Subcutaneous abdominal adipose tissue (tissue), 5 donors: Measurements from ENCODE around the gene CFI.

Experiments
- H3K27ac ChIP-seq: one replicate; pipeline ENCODE4 v1.7.0; 2013; ENCODE audit warnings: low read depth, mild to moderate bottlenecking, inconsistent platforms, low read length, moderate library complexity
- H3K27me3 ChIP-seq, 5 donors: one replicate each; pipeline ENCODE4 v1.7.0; 2013; ENCODE audit warnings: low read length in 5 of 5, inconsistent platforms in 1 of 5; ENCODE audit not compliant: control insufficient read depth in 5 of 5, insufficient read depth in 4 of 5
- H3K36me3 ChIP-seq, 5 donors: one replicate each; pipeline ENCODE4 v1.7.0; 2013; ENCODE audit warnings: low read length in 5 of 5; ENCODE audit not compliant: control insufficient read depth in 5 of 5, insufficient read depth in 5 of 5
- H3K4me1 ChIP-seq, 5 donors: one replicate each; pipeline ENCODE4 v1.7.0; 2013; ENCODE audit warnings: low read length in 5 of 5, mild to moderate bottlenecking in 3 of 5, moderate library complexity in 1 of 5; ENCODE audit not compliant: control insufficient read depth in 5 of 5, insufficient read depth in 5 of 5
- H3K4me3 ChIP-seq, 5 donors: one replicate each; pipeline ENCODE4 v1.7.0; 2013; ENCODE audit warnings: low read length in 5 of 5, low read depth in 1 of 5
- H3K9ac ChIP-seq, 5 donors: one replicate each; pipeline ENCODE4 v1.7.0; 2013; ENCODE audit warnings: low read length in 5 of 5, mild to moderate bottlenecking in 4 of 5, moderate library complexity in 3 of 5
- H3K9me3 ChIP-seq, 5 donors: one replicate each; pipeline ENCODE4 v1.7.0; 2013; ENCODE audit warnings: low read length in 5 of 5; ENCODE audit not compliant: control insufficient read depth in 5 of 5
- donor health status: healthy.
- donor health status: healthy.
- donor health status: healthy.
- donor health status: healthy.
- donor health status: healthy.

CFI gene

DNA sequence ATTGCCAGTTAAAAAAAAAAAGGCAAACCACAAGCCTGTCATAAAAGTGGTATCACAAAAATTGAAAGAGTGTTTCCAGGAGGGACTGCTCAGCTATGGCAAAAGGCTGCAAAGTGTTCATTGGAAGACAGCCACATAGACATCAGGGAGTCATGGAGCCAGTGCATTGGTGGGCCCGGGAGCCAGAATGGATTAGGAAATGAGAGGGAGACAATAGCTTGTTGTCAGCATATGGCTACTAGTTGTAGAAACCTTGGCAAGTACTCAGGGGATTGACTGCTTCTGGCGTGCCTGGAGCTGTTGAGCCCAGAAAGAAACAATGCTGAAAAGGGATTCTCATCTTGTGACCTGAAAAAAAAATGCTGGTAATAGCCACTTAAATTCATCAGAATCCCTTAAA is 18.8 kb upstream of the CFI start:
- Histone ChIP-seq H3K27me3 (no peaks in the 10 kb centered on the region), H3K9me3 (no peaks in the 10 kb centered on the region), H3K4me1 (peaks cover 0 to 16% (median 13%) of the 10 kb centered on the region in 5 donors), H3K36me3 (peaks cover 24 to 45% (median 29%) of the 10 kb centered on the region in 5 donors), H3K9ac (peak overlapping the region in 1 of 5 donors; percentile 17), H3K4me3 (no peak overlapping the region), H3K27ac (no peak overlapping the region)

DNA sequence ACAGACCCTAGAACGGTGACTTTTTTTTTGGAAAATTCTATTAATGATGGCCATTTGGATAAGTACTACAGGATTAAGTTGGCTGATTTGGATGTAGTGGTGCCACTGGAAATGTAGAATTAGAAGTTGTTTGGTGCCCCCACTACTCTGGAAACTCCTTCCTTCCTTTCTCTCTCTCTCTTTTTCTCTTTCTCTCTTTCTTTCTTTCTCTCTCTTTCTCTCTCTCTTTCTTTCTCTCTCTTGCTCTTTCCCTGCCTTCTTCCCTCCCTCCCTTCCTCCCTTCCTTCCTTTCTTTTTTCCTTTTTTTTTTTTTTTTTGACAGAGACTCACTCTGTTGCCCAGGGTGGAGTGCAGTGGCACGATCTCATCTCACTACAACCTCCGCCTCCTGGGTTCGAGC is 16.5 kb upstream of the CFI start:
- peaks cover 11 to 32% (median 21%) of the 10 kb centered on the region in 5 donors for H3K36me3 ChIP-seq
- H3K4me1 ChIP-seq = peaks cover 0 to 23% (median 19%) of the 10 kb centered on the region in 5 donors
- H3K9me3 ChIP-seq = no peaks in the 10 kb centered on the region
- H3K27ac ChIP-seq = no peak overlapping the region
- H3K27me3 ChIP-seq = no peaks in the 10 kb centered on the region
- no peak overlapping the region for H3K4me3 ChIP-seq
- H3K9ac ChIP-seq = no peak overlapping the region

DNA sequence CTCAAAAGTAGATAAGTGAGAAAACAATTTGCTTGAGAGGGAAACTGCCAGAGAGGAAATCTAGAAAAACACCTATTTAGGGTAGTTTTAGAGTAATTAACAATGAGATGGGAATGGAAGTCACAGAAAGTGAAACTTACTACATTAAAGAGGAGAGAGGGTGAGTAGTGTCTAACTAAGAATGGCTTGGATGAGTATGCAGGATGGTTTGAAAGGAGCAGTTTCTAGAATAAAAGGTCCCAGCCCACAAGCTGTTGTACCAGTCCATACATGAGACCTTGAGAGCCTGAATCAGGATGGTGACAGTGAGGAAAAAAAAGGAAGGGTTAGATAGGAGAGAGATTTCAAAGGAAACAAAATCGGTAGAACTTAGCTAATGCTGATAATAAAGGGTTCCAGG is 15.1 kb upstream of the CFI start:
- H3K4me1 ChIP-seq = peaks cover 0 to 23% (median 19%) of the 10 kb centered on the region in 5 donors
- H3K4me3 ChIP-seq = peak overlapping the region in 1 of 5 donors; percentile 97
- no peaks in the 10 kb centered on the region for H3K9me3 ChIP-seq
- no peak overlapping the region for H3K27ac ChIP-seq
- H3K27me3 ChIP-seq = no peaks in the 10 kb centered on the region
- H3K9ac ChIP-seq = peak overlapping the region in 2 of 5 donors; percentile 89 to 93
- peaks cover 2 to 21% (median 11%) of the 10 kb centered on the region in 5 donors for H3K36me3 ChIP-seq

DNA sequence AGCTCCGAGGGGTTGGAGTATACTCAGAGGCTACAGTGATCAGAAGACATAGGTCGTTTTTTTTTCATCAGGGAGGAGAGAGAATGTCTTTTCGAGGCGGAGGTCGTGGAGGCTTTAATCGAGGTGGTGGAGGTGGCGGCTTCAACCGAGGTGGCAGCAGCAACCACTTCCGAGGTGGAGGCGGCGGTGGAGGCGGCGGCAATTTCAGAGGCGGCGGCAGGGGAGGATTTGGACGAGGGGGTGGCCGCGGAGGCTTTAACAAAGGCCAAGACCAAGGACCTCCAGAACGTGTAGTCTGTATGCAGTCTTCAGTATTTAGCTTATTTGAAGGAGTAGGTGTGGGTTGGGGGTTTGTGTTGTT is 14.3 kb upstream of the CFI start:
- peaks cover 0 to 23% (median 19%) of the 10 kb centered on the region in 5 donors for H3K4me1 ChIP-seq
- peak overlapping the region; percentile 78 to 97 (median 93) for H3K9ac ChIP-seq
- peaks cover 0 to 18% (median 6%) of the 10 kb centered on the region in 5 donors for H3K36me3 ChIP-seq
- no peaks in the 10 kb centered on the region for H3K9me3 ChIP-seq
- H3K27me3 ChIP-seq = no peaks in the 10 kb centered on the region
- H3K27ac ChIP-seq = peak overlapping the region; percentile 85
- peak overlapping the region; percentile 90 to 99 (median 97) for H3K4me3 ChIP-seq

DNA sequence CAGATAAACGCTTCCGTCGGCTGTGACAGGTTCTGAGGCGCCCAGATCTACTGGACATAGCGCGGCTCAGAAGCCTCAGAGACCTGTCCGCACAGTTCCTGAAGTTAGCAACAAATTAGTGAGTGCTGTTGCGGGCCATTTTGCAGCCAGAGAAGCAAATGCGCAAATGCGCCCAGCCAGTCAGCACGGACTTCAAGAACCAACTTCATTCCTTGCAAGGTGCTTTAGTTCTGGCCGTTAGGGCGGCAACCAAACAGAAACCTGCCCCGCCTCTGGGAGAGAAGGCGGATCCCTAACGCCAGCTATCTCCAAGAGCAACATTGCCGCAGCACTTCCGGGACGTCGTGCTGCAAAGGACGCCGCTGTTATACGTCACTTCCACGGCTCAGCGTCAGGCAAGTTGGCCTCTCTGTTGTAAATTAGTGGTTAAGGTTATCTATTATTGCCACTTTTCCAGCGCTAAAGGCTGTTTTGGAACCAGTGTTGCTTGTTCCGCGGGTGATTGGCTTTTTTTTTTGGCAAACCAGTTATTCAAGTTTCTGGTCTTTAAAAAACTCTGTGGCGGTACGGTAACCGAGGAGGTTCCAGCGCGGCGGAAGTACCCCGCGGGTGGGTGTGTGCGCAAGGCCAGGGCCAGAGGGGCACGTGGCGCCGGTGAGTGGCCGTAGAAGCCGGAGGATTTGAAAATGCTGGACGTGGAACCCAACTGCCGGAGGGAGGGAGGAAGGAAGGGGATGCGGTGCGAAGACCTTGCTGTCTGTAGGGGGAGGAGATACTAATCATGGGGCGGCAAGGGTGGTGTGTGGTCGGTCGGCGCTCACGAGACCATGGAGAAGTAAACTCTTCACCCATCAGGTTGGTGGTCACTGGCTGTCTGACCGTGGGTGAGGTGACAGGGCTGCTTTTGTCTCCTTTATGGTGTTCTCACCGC is 13.6 kb upstream of the CFI start, which contains the start of gene GAR1:
Gene GAR1 (plus strand): TSS at position 612 of the 931 bp plus-strand sequence. CDS start 403 bp downstream, outside the sequence.
- H3K4me3 ChIP-seq = peak within 1 kb of the TSS; percentile 90 to 99 (median 97)
- no peaks in the 10 kb centered on the region for H3K9me3 ChIP-seq
- H3K27me3 ChIP-seq = no peaks in the 10 kb centered on the region
- H3K27ac ChIP-seq = peak within 1 kb of the TSS; percentile 85
- H3K9ac ChIP-seq = peak within 1 kb of the TSS; percentile 78 to 97 (median 93)
- H3K36me3 ChIP-seq = peaks cover 0 to 16% (median 3%) of the 10 kb centered on the region in 5 donors
- H3K4me1 ChIP-seq = peaks cover 0 to 23% (median 19%) of the 10 kb centered on the region in 5 donors

DNA sequence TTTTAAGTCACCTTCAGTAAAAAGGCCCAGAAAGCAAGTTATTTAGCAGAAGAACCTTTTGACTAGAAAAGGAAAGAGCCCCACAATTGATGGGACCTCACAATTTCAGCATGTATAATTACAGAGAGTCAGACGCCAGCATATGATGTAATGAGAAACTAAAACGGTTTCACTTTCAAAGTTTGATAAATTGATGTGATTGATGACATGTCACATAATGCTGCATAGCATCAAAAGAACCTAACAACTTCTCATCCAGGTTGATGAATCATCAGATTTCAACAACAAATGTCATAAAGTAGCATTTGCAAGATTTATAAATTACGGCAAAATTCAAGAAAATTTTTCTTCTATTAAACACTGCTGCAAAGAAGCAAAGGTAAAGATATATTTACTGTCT is 9.9 kb upstream of the CFI start:
- Histone ChIP-seq H3K9ac (no peak overlapping the region), H3K27ac (no peak overlapping the region), H3K9me3 (no peaks in the 10 kb centered on the region), H3K4me3 (no peak overlapping the region), H3K4me1 (peaks cover 0 to 19% (median 16%) of the 10 kb centered on the region in 5 donors), H3K36me3 (no peaks in the 10 kb centered on the region), H3K27me3 (no peaks in the 10 kb centered on the region)

DNA sequence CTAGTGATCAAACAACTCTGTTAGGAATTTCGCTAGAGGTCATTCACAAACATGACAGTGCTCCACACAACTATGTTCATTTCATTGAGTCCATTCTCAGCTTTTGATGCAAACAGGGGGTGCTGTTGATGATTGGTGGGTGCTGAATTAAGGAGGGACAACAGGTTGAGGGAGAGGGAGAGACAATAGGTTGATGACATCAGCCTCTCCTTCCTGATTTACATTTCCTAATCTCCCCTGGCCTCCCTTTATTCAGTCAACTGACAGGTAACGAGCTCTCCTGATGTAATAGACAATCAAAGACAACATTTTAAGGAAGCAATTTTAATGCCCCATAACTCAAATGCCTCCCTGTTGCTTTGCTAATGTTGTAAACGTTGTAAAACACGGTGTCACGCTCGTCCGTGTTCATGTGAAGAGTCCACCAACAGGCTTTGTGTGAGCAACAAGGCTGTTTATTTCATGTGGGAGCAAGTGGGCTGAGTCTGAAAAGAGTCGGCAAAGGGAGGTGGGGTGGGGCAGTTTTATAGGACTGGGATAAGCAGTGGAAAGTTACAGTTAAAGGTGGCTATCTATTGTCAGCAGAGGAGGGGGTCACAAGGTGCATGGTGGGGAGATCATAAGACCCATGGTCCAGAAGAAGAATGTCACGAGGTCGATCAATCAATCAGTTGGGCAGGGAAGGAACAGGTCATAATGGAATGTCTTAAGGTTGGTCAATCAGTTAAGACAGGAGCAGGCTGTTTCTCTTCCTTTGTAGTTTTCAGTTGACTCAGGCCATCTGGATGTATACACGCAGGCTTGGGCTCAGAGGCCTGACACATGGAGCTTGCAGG is 9.0 kb upstream of the CFI start:
- H3K27me3 ChIP-seq = no peaks in the 10 kb centered on the region
- no peak overlapping the region for H3K4me3 ChIP-seq
- H3K4me1 ChIP-seq = peaks cover 0 to 10% (median 6%) of the 10 kb centered on the region in 5 donors
- no peaks in the 10 kb centered on the region for H3K36me3 ChIP-seq
- H3K9me3 ChIP-seq = no peaks in the 10 kb centered on the region
- no peak overlapping the region for H3K27ac ChIP-seq
- no peak overlapping the region for H3K9ac ChIP-seq

DNA sequence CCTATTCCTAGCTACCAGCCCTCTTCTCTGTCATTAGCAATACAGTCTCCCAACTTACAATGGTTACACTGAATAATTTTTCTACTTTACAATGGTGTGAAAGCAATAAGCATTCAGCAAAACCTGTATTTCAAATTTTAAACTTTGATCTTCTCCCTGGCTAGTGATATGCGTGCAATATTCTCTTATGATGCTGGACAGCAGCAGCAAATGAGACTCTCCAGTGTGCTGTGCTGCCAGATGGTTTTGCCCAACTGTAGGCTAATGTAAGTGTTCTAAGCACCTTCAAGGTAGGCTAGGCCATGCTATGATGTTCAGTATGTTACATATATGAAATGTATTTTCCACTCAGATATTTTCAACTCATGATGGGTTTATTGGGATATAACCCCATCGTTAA is 7.9 kb upstream of the CFI start:
- no peaks in the 10 kb centered on the region for H3K36me3 ChIP-seq
- no peak overlapping the region for H3K4me3 ChIP-seq
- H3K27ac ChIP-seq = no peak overlapping the region
- no peaks in the 10 kb centered on the region for H3K9me3 ChIP-seq
- no peak overlapping the region for H3K9ac ChIP-seq
- peaks cover 0 to 3% (median 1%) of the 10 kb centered on the region in 5 donors for H3K4me1 ChIP-seq
- no peaks in the 10 kb centered on the region for H3K27me3 ChIP-seq

DNA sequence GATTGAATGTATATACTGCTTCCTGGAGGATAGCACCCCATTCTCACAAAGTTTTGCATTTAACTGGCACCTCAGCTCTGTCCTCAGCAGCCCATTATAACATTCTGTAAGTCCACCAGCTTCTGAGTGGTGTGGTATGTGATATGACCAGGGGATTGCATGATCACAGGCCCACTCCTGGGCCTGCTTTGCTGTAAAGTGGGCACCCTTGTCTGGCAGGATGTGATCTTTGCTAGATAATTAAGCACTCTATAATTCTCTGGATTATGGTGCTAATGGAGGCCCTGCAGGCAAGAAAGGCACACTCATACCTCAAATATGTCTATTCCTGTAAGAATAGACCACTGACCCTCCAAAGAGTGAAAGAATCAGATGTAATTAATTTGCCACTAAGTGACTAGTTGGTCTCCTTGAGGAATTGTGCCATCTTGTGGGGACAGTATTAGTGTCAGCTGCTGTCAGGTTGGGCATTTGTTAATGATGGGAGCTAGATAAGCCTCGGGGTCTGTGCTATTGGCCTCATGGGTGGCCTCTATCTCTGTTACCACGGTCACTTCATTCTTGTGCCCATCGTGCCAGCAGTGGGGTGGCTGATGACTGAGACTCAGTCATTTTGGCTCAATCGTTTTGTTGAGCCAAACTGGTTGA is 2.2 kb upstream of the CFI start:
- Histone ChIP-seq H3K4me3 (no peak overlapping the region), H3K9ac (no peak overlapping the region), H3K9me3 (no peaks in the 10 kb centered on the region)

More for the DNA sequence above, 2.2 kb upstream of the CFI start:
- Histone ChIP-seq H3K4me1 (peaks cover 0 to 4% (median 0%) of the 10 kb centered on the region in 5 donors), H3K27me3 (no peaks in the 10 kb centered on the region), H3K36me3 (no peaks in the 10 kb centered on the region), H3K27ac (no peak overlapping the region)
